GM19035 (cell line): ENCODE results near the gene NR4A1.

Experiments
- ATAC-seq: cut with Tn5 transposase; IDR thresholded peaks from one replicate; pipeline ENCODE4 v1.9.1; 2021; ENCODE audit not compliant: unreplicated experiment

The NR4A1 gene

DNA sequence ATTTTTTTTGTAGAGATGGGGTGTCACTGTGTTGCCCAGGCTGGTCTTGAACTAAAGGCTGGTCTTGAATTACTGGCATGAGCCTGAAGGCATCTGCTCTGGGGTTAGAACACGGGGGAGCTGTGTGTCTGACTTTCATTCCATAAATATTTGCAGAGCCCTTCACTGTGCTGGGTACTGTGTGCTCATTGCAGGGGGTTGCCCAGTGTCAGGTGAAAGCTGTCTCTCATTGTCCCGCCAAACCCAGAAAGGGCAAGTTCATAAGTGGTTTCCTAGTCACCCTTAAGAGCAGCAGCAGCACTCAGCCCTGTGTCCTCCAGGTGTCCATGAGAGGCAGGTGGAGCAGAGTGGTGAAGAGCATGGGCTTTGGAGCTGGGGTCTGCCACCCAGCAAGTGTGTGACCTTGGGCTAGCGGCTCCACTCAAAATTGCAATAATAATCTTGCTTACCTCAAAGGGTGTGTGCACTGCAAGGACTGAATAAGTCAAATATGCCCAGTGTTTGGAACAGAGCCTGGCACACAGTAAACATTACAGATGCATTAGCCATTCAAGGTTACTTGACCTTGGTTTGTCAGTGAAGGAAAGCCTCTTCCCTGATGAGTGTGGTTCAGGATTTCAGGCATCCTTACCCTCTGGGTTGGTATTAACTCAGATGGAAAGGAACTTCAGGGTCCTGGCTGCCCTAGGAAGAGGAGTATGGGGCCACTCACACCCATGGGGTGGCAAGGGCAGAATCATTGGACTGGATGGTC, 23.9 kb downstream of the NR4A1 start:
- no peak for ATAC-seq

DNA sequence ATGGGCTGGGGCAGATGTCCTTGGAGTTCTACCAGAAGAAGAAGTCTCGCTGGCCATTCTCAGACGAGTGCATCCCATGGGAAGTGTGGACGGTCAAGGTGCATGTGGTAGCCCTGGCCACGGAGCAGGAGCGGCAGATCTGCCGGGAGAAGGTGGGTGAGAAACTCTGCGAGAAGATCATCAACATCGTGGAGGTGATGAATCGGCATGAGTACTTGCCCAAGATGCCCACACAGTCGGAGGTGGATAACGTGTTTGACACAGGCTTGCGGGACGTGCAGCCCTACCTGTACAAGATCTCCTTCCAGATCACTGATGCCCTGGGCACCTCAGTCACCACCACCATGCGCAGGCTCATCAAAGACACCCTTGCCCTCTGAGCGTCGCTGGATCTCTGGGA, 25.6 kb downstream of the NR4A1 start:
- ATAC-seq = no peak

DNA sequence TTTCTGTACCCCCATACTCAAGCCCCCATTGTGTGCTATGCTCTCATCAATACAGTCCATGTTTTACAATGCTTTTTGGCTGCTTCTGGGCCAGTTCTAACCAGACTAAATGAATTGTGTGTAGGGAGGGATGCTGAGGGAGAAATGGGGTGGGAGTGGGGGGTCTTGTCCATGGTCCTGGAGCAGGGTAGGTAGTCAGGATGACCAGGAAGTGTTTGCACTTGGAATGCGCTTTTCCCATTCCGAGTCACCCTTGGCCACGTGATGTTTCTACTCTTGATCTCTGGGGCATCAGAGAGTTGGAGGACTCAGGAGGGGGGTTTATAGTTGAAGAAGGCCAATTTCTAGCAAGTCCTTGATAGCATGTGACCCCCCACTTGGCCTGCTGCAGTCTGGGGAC, 27.0 kb downstream of the NR4A1 start:
- no peak for ATAC-seq

DNA sequence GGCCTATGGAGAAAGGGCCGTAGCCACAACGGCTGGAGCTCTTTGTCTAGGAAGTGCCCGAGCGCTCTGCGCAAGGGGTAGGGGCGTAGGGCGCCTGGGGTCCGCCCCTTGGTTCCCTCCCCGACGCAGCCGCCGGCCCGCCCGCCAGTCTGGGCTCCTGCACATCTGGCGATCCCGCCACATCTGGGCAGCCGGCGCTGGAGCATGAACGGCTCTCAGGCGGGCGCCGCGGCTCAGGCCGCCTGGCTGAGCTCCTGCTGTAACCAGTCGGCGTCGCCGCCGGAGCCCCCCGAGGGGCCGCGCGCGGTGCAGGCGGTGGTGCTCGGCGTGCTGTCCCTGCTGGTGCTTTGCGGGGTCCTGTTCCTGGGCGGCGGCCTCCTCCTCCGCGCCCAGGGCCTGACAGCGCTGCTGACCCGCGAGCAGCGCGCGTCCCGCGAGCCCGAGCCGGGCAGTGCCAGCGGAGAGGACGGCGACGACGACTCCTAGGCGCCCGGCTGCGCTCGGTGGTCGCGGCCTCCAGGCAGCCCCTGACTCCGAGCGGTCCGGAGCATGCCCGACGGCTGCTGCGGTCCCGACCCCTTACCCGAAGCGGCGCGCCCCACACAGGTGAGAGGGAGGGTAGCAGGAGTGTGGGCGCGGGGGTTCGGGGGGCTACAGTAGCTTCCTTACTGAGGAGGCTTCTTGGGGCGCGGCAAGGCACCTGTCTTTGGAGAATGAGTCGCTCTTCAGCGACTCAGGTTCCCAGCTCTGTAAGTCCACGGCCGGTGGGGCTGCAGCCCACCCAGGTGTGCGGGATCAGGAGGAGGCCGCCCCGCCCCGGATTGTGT, 28.5 kb downstream of the NR4A1 start, which contains the start of gene SMIM41:
Gene SMIM41 (plus strand): TSS at position 129 of the 827 bp plus-strand sequence. CDS start 76 bp downstream, at position 205.
- ATAC-seq = no peak

DNA sequence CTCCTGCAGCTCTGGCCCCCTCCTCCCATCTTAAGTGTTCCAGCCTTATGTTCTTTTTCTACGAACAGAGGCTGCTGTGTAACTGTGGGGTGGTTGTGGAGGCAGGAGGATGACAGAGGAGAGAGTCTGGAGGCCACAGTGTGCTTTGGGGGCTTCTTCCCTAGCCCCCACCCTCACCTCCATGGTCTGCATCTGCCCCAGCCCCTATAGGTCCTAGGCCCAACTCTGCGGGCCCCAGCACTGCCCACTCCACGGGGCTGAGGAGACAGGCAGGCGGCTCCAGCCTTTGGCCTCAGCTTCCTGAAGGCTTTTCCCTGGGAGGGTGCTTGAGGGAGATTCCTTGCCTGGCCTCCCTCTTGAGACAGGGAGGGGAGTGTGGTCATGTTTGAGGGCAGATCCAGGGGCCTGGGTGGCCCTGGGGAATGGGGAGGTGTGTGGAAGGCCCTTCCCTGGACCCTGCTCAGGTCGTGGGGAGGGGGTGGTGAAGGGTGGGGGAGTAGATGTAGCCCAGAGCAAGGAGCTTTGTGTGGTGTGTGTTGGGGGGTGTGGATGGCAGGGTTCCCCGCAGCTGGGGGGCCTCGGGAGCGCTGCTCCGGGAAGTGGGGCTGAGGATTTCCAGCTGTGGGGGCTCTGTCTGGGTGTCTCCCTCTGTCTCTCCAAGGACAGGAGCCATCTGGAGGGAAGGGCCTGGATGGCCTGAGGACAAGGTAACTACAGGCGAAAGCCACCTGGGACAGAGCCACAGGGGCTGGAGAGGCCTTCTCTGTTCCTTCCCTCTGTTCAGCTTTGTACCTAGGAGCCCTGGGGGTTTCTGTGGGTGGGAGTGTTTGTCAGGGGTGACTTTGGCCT, 29.4 kb downstream of the NR4A1 start:
- ATAC-seq = no peak

DNA sequence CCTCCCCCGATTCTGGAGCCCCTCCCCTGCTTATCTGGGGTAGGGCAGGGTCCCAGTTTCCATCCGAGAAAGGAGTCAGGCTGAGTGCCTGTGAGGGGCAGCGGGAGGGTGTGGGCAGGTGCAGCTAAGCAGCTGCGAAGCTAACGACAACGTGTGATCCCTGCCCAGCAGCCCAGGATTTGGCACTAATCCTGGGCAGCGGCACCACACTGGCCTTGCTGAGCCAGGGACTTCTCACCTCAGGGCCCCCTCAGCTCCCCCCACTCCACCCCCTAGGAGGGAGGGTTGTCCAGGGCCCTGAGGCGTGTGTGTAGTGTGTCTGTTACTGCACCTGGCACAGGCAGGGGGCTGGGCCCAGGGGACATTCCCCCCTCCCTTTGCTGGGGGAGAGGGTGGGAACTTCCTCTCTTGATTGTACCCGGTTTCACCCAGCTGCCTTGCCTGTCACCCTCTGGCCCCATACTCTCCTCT, 30.1 kb downstream of the NR4A1 start:
- ATAC-seq = no peak

DNA sequence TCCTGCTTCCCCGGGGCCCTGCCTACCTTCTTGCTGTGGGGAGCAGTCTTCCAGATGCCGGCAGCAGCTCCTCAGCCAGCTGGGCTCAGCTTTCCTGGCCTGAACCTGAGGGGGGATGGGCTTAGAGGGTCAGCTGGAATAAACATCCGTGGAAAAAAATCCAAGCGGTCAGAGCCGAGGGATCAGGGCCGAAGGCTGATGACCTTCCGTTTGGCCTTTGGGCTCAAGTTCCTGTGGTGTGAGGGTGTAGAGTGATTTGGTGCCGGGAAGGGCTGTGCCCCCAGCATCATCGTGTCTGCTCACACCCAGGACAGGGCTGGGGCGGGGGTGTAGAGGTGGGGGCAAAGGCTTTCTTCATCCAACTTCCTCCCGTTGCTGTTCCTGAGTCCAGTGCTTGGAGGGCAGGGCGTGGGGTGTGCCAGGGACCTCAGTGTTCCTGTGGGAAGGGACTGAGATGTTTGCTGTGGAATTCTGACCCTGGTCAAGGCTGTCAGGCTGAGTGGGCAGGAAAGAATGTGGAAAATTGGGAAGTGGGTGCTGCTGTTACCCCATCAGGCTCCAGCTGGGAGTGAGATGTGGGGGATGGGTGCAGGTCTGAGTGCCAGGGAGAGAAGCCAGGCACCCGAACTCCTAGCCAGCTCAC, 30.9 kb downstream of the NR4A1 start:
- no peak for ATAC-seq

DNA sequence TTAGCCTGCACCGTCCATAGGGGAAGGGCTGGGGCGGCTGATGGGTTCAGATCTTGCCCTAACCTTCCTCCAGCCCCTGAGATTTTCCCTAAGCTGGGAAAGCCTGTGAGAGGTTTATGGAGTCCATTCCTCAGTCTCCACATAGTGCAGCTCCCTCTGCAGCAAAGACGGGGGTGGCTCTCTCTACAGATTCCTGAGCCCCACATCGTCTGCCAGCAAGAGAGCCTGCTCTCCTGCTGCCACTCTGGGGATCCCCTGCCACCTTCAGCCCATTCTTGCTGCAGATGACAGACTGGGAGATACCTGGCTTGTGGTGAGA, 31.4 kb downstream of the NR4A1 start:
- no peak for ATAC-seq

DNA sequence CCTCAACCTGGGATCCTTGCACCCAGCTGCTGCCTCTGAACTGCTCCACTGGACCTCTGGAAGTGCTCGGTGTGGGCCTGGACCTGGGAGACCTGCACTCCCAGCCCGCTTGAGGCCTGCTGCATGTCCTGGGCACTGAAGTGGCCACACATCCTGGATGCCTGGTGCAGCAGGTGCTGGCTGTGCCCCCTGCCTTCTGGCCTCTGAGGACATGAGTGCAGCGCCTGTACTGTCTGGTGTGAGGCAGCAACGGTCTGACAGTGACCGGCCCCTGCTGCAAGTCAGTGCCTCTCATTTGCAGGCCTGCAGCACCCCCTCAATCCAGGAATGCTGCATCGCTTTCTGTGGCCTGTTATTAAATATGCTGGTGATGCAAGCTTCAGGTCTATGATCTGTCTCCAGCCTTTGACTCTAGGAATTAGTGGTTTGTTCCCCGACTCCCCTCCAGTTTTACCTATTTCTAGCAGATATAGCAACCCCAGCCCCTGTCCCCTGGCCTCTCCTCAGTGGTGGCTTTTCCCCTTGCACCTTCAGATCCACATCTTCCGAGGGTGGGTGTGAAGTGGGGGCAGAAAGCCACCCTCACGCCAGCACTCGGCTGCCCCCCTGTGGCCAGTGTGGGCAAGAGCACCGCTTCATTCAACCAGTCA, 31.9 kb downstream of the NR4A1 start:
- ATAC-seq = no peak

DNA sequence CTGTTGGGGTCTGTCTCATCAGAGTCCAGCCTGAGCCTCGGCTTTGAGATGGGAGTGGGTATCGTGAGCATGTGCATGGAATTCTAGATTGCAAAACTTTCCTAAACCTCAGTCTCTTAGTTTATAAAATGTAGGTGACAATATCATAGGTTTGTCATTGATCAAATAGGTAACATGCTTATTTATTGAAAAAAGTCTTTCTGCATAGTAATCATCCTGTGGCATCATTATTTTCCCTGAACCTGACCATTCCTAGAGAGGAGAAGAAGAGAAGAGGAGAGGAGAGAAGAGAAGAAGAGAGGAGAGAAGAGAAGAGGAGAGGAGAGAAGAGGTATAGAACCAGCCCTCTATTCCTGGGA, 32.4 kb downstream of the NR4A1 start:
- no peak for ATAC-seq

DNA sequence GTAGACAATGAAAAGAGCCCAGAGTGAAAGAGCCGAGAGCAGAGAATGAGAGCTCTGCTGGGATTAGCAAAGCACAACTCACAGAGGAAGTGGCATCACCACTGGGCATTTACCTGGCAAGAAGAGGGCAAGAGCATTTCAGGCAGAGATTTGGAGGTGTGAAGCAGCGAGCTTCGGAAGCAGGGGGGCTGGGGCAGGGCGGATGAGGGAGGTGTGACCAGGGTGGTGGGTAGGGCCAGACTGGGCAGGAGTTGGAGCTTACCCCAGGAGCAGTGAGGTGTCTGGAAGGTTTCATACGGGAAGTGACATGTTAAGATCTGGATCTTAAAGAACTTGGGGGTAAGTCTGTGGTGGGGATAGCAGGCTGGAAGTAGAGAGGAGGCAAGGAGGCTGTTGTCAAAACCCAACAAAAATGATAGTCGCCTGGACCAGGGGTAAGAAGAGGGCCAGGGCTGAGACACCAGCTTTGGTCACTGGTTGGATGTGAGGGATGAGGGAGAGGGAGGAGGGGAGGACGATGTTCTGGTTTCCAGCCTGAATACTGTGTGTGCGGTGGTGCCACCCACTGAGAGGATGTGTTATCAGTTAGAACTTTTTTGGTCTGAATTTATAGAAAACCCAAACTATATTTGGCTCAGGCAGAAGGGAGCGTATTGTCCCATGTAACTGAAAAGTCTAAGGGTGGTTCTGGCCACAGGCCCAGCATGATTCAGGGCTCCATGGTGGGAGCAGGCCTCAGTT, 33.4 kb downstream of the NR4A1 start:
- no peak for ATAC-seq

DNA sequence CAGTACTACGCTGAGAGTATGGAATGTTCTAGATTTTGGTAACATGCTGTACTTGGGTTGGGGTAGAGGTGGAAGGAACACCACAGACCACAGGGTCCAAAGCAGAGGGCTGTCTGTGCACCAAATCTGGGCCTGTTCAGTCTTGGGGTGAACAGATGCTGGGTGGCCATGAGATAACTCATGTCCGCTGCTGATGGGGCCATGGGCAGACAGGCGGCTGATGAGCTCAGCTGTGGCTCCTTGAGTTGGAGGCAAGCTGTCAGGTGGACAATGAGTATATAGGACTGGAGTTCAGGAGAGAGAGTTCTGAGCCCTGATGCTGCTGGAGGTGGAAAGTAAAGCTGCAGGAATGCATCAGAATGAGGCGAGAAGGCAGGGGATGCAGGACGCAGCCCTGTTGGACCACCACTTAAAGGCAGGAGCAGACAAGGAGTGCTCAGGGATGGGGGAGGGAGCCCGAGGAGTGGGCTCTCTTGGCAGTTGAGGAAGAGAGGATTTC, 34.5 kb downstream of the NR4A1 start:
- ATAC-seq = no peak

DNA sequence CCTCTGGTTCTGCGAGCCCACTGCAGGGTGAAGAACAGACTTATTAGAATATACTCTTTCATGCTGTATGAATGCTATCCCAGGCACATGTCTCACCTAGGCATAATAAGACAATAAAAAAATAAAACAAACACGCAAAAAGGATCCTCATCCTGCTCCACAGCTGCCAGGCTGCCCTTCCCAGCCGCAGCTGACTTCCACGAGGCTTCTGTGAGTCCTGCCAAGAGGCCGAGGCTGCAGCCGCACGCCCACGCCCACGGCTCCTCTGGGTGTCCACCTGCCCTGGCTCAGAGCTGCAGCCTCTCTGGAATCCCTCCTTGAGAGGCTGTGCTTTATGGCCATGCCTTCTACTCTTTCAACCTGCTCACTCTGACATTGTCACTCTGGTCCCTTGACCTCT, 35.1 kb downstream of the NR4A1 start:
- ATAC-seq = no peak

DNA sequence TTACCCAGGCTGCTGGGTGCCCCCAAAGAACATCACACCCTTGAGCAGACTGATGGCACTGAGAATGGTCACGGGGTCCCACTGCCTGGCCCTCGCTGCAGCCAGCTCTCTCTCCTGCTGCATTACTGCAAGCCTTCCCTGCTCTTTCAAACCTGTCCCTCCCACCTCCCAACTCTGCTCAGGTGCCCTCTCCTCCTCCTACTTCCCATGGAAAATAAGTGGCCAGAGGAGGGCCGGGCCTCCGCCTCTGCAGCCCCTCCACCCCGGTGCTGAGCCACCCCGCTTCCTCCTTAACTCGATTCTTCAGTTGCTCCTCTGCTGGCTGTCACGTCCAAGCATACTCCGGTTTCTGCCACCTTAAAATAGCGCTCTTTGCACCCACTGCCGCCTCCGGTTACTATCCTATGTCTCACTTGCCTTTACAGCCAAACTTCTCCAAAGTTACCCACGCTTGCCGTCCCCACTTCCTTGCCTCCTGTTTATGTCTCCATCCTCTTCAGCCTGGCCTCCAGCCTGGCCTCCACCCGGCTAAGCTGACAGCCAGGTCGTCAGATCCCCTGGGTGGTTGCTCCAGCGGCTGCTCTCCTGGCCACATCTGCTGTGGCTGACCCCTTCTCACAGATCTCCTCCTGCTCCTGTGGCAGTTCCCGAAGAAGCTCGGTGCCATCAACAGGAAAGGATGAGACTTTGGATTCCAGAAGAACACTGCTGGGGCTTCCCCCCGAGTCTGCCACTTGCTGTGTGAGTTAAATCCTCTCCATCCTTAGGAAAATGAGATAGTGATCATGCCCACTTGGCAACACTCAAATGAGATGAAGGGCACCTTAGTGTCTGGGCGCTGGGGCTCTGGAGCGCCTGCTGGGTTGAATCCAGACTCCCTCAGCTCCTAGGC, 35.9 kb downstream of the NR4A1 start:
- no peak for ATAC-seq

DNA sequence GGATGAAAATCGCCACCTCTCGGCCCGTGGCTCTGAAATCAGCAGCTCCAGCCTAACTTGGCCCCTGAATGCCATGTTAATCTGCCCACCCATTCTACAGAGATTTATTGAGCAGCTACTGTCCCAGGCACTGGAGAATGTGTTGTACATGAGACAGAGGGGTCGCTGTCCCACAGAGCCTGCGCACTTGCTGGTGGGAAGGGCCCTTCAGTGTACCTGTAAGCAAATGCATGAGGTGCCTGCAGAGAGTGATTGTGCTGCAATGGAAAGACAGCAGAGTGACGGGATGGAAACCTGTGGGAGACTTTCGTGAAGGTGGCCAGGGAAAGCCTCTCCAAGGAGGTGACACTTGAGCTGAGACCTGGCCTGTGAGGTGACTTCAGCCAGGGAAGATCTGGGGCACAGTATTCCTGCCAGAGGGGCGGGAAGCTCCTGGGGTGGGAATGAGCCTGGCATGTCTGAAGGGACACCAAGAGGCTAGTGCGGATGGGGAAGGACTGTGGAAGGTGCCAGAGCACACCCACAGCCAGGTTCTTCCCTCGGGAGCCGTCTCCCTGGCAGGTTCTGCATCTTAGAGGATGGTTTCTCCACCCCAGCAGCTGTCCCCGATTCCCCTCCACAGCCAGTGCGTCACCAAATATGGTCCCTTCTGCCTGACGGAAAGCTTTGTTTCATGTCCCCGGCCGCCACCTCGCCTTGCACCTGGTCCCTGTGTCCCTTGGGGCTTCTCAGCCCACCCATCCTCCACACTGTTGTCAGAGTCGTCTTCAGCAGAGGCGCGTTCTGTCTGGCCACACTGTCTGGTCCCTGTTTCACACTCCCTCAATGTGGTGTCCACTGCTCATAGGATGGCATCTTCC, 36.9 kb downstream of the NR4A1 start:
- ATAC-seq = peak; percentile 50

DNA sequence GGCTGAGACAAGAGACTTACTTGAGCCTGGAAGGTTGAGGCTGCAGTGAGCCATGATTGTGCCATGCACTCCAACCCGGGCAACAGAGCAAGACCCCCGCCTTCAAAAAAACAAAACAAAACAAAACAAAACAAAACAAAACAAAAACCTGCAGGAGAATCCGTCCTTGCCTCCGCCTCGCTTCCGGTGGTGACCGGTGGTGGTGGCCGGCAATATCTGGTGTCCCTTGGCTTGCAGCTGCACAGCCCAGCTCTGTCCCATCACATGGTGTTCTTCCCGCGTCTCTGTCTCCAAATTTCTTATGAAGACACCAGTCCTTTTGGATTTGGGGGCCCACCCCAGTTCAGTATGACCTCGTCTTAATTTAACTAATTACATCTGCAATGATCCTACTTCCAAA, 38.2 kb downstream of the NR4A1 start:
- ATAC-seq = no peak

DNA sequence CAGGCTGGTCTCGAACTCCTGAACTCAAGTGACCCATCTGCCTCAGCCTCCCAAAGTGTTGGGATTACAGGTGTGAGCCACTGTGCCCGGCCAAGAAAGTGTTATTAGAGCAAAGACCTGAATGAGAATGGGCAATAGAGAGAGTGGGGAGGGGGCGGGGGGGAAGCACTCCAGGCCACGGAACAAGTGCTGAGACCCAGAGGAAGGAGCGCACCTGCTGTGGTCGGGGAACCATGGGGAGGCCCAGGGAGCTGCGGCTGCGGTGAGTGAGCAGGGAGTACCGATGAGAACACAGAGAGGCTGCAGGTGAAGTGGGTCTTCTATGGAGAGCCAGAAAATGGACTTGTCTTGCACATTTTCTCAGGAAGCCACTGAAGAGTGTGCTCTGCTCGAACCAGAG, 39.0 kb downstream of the NR4A1 start:
- no peak for ATAC-seq

DNA sequence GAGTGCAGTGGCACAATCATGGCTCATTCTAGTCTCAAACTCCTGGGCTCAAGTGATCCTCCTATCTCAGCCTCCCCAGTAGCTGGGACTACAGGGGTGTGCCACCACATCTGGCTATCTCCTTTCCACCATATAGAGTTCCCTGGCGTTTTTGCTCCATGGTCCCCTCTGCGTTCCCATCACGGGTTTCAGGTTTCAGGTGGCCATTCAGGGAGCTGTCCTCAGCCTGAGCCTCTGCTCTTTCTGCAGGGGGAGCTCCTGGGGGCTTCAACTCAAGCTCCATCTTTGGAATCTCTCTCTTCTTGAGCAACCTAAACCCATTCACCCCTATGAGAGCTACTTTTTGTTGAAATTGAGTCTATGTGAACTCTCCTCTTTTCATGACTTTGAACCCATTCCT, 39.8 kb downstream of the NR4A1 start:
- ATAC-seq = no peak
